ENCODE results near the gene PAPOLA.
"Not testable (repeated sequence)": the region's sequence is repeated elsewhere in the genome, so short reads cannot be mapped to it uniquely, and the experiment has no call there.

Gene PAPOLA

DNA sequence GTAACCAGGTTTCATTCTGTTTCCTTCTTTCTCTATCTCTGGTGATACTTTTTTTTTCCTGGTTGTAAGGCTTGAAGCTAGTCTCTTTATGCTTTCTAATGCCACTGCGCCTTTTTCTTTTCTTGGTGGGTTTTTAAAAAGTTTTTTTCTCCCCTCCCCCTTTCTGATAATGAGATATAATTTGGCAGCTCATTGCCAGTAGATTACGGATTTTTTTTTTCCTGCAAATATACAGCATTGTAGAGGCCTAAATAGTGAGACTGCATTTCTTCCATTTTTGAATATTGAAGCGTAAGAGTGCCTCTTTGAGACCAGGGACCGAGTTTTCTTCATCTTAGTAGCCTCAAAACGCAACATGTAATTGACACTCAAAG is 1.1 kb downstream of the PAPOLA start:
- no peak for DNase-seq (ENCODE audit: low spot score)
- no peak for TF ChIP-seq CTCF (IDR thresholded peaks at IDR 0.05; ENCODE audit: extremely low read depth, missing control alignments)

GRCh38 chr14:96504353-96504752 is 2.2 kb downstream of the PAPOLA start:
- DNase-seq (ENCODE audit: low spot score), result not testable (repeated sequence)

- DNase-seq (ENCODE audit: low spot score), result no peak
- TF ChIP-seq CTCF (IDR thresholded peaks at IDR 0.05; ENCODE audit: extremely low read depth, missing control alignments), result no peak
These were observed 5.5 kb downstream of the PAPOLA start for GRCh38 chr14:96507723-96508122.

GRCh38 chr14:96508900-96509299 is 6.7 kb downstream of the PAPOLA start:
- no peak for TF ChIP-seq CTCF (IDR thresholded peaks at IDR 0.05; ENCODE audit: extremely low read depth, missing control alignments)
- no peak for DNase-seq (ENCODE audit: low spot score)

- DNase-seq (ENCODE audit: low spot score), result no peak
- no peak for TF ChIP-seq CTCF (IDR thresholded peaks at IDR 0.05; ENCODE audit: extremely low read depth, missing control alignments)
These were observed 7.4 kb downstream of the PAPOLA start for GRCh38 chr14:96509457-96510090.

DNA sequence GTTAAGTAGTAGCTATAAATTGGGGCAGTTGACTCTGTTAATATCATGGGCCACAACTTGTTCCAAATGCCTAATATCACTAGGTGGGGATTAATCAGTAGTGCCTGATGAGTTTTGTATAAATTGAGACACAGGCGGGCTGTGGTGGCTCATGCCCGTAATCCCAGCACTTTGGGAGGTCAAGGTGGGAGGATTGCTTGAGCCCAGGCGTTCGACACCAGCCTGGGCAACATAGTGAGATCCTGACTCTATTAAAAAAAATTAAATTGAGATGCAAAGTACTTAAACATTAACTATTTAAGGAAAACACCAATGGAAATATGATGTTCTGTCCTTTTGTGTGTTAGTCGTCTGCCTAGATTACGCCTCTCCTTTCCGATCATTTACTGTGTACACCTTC is 9.0 kb downstream of the PAPOLA start:
- no peak for TF ChIP-seq CTCF (IDR thresholded peaks at IDR 0.05; ENCODE audit: extremely low read depth, missing control alignments)
- DNase-seq (ENCODE audit: low spot score), result no peak

GRCh38 chr14:96511667-96512066 is 9.5 kb downstream of the PAPOLA start:
- DNase-seq (ENCODE audit: low spot score), result no peak
- TF ChIP-seq CTCF (IDR thresholded peaks at IDR 0.05; ENCODE audit: extremely low read depth, missing control alignments), result no peak

DNA sequence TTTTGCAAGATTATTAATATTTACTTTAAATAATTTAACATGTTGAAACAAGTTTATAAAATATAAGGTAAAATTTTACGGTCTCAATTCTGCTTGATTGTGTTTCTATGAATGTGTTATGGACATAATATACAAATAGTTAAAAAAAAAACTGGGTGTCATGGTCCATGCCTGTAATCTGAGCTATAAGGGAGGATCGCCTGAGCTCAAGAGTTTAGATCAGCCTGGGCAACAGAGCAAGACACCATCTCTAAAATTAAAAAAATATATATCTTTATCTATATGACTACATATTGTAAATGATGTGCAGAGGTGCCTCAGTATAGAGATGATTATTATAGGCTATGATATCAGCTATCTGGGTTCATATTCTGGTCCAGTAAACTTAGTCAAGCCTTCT is 9.9 kb downstream of the PAPOLA start:
- DNase-seq (ENCODE audit: low spot score), result no peak
- TF ChIP-seq CTCF (IDR thresholded peaks at IDR 0.05; ENCODE audit: extremely low read depth, missing control alignments), result no peak
